LHCN-M2 (cell line): ENCODE measurements around the gene P2RX4. TPM values are rescaled to one million over a fixed set of nuclear protein-coding genes. Genes with fewer than 3 reads are reported as not detected.
"Not testable (repeated sequence)": the region's sequence is repeated elsewhere in the genome, so short reads cannot be mapped to it uniquely, and the experiment has no call there.

Source experiments
- DNase-seq: peaks from one replicate; pipeline ENCODE4 v3.0.0-alpha.2; 2012; ENCODE audit warnings: low read depth
- total RNA-seq: library from RNA; depleted of rRNA; stranded (reverse); fragments of >200 nt; gene quantifications from 2 replicates; pipeline ENCODE4 v1.2.3, GENCODE V29; 2014

P2RX4 gene
- total RNA-seq, 1 experiment from 2014 or later: 14.0 TPM

DNA sequence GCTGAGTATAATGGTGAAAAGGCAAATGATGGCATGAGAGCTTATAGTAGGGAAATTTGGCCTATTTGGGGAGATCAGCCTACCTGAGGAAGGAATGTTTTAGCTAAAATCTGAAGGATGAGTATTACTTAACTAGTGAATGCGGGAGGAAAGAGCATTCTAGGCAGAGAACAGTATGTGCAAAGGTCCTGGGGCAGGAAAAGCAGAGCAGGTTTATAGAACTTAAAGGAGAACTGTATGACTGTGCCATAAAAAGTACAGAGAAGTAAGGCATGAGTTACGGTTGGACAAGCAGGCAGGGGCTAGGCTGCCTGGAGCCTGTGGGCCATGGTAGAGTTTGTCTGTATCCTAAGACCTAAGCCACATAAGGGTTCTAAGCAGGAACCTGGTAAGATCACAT, 21.7 kb upstream of the P2RX4 start:
- no peak for DNase-seq

DNA sequence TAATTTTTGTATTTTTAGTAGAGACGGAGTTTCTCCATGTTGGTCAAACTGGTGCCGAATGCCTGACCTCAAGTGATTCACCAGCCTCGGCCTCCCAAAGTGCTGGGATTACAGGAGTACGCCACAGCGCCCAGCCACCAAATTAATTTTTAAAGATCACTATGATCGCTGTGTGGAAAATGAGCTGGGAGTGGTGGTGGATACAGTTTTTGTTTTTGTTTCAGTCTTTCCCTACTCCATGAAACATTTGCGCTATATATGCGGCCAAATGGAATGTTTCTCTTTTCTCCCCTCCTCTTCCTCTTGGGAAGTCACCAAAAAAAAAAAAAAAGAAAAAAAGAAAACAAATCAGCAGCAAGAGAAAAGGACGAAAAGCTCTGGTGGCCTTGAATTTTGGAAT, 20.8 kb upstream of the P2RX4 start:
- no peak for DNase-seq

DNA sequence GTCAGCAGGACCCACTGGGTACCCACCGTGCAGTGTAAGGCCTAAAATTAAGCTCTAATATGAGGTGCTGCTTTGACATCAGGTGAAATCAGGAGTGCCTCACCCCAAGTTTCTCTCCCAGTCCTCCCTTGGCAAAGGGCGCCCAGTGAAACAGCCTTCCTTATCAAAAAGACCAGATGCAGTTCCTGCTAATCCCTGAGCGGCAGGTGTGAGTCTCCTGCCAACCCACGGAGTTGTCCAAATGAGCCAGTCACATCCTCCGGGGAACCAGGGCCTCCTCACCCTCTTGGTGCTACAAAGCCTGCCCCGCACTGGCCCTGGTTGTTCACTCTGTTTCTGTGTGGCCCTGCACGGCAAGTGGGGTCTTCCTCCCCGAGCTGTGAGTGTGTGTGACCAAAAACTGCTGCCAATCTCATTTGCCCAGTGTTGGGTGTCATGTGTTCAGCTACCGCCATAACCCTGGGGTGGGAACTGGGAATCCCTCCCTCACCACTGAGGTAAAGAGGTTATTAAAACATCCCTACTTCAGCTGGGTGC, 20.2 kb upstream of the P2RX4 start:
- DNase-seq: no peak

DNA sequence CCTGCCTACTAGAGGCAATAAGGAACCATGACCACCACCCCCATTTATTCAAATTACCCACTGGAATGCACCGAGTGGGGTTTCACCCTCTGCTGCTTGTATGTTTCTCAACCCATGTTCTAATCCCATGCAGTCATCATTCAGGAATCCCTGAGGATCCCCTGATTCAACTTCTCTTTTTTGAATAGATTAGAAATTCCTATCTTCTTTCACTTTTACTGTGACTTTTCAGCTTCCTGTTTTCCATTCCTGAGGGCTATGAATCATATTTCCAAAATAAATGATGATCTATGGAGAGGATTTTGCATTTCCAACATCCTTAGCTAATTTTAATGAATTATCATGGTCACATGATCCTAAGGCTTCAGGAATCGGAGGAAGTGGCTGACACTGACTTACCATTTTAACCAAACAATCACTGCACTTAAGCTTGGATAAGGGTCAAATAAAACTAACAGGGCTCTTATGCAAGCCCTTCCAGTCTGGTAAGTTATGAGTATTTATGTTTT, 19.4 kb upstream of the P2RX4 start:
- peak; percentile 95 for DNase-seq

DNA sequence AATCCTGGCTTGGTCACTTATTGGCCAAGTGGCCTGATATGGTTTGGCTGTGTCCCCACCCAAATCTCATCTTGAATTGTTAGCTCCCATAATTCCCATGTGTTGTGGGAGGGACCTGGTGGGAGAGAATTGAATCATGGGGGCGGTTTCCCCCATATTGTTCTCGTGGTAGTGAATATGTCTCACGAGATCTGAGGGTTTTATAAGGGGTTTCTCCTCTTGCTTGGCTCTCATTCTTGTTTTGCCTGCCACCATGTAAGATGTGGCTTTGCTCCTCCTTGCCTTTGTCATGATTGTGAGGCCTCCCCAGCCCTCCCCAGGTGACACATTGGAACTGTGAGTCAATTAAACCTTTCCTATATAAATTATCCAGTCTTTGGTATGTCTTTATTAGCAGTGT, 18.8 kb upstream of the P2RX4 start:
- no peak for DNase-seq

DNA sequence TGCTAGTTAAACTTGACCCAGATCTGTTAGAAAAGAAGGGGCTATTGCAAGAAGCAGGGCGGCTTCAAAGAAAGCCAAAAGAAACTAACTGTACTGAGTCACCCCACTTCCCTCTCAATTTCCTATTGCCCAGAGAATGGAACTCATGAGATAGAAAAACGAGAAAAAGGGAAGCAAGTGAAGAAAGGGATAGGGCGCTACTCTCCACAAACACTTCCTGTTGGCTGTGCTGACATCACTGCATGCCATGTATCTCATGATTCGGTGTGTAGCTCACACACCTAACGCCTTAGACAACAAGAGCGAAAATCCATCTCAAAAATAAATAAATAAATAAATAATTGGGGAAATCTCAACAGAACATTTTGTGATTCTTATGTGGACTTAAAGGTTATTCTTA, 13.0 kb upstream of the P2RX4 start:
- no peak for DNase-seq

DNA sequence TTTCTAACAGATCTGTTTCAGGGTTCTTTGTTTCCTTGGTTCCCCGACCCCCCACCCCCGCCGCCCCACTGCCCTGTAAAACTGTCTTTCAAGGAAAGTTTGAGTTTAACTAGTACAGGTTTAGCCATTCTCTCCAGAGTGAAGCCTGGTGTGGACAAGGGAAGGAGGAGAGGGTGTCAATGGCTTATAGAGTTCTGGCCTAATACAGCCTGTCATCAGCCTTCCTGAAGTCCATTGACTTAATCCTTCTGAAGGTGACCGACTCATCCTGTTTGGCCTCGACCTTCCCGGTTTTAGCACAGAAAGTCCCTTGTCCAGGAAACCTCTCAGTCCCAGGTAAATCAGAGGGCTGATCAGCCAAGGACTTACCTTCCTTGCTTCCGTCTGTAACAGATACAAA, 11.0 kb upstream of the P2RX4 start:
- DNase-seq: no peak

DNA sequence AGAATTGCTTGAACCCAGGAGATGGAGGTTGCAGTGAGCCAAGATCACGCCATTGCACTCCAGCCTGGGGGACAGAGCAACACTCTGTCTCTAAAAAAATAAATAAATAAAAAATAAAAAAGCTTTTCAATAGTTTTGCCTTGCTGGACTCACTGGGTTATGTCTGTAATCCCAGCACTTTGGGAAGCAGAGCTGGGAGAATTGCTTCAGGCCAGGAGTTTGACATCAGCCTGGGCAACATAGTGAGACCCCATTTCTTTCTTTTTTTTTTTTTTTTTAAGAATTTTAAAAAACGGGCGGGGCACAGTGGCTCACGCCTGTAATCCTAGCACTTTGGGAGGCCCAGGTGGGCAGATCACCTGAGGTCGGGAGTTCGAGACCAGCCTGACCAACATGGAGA, 8.8 kb upstream of the P2RX4 start:
- DNase-seq: not testable (repeated sequence)

DNA sequence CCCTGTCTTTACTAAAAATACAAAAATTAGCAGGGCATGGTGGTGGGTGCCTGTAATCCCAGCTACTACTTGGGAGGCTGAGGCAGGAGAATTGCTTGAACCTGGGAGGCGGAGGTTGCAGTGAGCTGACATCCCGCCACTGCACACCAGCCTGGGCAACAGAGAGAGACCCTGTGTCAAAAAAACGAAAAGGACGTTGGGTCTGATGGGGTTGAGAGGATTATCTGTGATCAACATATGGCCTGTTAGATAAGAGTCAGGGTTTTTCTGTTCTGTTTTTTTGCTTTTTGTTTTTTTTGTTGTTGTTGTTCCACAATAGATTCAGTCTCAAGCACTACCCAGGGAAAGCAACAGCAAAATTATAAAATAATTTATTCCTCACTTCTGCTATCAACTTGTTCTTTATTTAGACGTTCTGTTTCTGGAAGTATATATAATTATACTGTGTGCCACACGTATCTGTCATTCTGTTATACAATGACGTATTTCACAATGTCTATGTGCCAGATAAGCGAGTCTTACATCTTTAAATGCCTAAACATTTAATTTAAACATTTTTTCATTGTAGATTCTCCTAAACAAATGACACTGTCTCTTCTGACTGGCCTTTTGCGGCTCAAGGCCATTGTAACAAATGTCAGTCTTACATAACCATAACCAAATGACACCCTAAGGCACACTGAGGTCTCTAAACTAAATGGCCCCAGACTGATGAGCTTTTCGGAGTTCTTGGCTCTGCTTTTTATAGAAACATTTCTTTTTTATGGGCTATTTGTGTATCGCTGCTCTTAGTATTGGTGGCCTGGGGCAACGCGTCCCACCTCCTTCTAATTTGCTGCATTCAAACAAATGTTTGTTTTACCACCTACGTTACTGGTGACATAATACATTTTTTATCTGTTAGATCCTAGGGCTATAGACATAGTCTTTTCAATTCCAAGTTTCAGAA, 7.2 kb upstream of the P2RX4 start:
- DNase-seq: no peak

DNA sequence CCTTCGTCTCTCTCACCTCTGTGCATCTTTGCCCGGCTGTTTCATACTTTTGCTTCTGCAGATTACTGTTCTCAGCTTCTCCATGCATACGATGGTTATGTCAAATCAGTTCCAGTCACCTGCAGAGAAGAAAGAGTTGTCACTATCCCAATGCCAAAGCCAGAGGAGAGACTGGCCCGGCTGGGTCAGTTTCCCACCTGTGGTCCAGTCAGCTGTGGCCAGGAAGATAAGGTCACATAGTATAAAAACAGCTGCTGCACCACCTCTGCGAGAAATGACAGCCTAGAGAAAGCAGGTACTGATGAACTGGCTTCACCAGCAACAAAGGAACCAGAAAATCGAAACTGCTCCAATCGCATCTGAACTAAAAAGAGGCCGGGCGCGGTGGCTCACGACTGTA, 6.4 kb upstream of the P2RX4 start:
- DNase-seq: no peak

DNA sequence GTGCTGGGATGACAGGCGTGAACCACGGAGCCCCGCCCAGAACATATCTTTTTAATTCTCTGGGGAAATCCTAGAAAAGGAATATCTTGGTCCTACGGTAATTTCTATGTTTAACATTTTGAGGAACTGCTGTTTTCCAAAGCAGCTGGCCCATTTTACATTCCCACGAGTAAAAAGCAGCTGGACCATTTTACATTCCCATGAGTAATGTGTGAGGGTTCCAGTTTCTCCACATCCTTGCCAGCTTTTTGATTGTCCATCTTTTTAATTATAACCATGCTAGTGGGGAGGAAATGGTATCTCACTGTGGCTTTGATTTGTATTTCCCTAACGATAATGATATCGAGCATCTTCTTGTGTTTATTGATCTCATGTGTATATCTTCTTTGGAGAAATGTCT, 4.4 kb upstream of the P2RX4 start:
- no peak for DNase-seq

DNA sequence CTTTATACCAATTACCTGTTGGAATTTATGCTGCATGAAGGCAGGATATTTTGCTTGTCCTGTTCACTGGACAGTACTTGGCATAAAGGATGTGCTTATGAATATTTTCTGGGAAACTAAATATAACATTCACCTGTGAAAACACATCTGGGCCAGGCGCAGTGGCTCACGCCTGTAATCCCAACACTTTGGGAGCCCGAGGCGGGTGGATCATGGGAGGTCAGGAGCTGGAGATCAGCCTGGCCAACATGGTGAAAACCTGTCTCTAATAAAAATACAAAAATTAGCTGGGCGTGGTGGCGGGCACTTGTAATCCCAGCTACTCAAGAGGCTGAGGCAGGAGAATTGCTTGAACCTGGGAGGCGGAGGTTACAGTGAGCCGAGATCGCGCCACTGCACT, 1.4 kb upstream of the P2RX4 start:
- not testable (repeated sequence) for DNase-seq

DNA sequence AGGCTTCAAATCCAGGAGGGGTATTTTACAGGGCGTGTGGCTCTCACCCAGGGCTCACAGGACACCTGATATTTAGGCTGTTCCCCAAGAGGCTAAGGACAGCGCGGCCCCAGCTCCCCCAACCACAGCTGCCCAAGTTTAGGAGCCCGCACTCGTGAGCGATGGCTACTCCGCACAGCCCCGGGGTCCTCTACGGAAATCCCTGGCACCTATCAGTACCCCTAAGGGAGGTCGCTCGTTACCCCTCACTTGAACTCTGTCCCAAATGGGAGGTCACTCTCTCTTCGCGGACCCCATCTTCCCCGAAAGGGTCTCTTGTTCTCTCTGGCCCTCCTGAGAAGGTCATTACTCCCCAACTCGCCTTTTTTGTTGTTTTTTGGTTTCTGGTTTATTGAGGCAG, 708 bp upstream of the P2RX4 start:
- no peak for DNase-seq

DNA sequence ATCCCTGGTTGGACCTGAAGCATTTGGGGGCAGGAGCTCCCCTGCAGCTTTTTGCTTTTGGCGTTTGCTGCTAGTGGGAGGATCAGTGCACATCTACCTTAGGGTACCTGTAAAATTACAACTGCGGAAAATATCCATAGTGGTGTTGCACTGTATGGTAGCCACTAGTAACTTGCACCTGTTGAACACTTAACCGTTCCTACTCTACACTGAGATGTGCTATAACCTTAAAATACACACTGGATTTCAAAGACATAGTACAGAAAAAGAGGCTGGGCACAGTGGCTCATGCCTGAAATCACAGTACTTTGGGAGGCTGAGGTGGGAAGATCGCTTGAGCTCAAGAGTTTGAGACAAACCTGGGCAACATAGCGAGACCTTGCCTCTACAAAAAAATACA, 2.9 kb downstream of the P2RX4 start:
- no peak for DNase-seq

DNA sequence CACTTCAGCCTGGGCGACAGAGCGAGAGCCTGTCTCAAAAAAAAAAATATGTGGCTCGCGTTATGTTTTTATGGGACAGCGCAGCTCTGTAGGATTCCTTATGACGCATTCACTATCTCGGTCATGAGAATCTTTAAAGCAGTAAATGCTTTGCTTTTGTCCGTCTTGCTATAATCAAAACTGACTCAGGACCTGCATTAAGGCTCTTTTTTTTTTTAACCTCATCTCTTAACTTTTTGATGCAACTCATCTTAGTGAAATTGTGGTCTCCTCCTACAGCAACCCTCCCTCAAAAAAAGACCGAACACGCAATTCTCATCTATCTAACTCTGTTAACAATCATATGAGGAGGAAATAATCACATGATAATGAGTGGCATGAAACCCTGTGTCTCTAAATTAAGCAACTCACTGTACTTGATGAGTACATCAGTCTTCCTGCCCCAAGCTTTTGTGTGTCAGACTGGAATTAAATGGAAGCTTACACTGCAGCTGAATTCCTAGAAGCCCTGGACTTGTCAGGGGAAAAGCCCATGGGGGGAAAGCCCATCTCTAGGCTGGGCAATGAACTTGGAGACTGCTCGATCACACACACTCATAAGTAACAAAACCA, 4.3 kb downstream of the P2RX4 start:
- DNase-seq: peak; percentile 42

DNA sequence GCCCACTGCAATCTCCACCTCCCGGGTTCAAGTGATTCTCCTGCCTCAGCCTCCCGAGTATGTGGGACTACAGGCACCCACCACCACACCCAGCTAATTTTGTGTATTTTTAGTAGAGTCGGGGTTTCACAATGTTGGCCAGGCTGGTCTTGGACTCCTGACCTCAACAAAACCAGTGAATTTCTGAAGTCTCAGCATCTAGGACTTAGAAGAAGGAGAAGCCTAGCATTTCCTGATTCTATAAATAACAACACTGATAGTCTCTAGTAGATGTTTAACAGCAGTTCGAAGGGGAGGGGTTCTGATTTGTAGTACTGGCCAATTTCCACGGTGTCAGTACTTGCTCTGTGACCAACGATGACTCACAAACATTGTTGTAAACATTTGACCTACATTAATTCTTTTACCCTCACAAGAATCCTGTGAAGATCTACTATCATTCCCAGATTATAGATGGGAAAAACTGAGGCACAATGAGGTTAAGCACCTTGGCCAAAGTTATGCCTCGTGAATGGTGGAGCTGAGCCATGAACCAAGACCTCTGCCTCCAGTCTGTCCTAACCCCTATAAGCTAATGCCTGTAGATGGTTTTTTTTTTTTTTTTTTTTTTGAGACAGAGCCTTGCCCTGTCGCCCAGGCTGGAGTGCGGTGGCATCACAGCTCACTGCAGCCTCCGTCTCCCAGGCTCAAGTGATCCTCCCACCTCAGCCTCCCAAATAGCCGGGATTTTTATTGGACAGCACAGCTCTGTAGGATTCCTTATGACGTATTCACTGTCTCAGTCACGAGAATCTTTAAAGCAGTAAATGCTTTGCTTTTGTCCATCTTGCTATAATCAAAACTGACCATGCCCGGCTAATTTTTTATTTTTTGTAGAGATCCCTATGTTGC, 5.2 kb downstream of the P2RX4 start:
- peak; percentile 90 for DNase-seq

DNA sequence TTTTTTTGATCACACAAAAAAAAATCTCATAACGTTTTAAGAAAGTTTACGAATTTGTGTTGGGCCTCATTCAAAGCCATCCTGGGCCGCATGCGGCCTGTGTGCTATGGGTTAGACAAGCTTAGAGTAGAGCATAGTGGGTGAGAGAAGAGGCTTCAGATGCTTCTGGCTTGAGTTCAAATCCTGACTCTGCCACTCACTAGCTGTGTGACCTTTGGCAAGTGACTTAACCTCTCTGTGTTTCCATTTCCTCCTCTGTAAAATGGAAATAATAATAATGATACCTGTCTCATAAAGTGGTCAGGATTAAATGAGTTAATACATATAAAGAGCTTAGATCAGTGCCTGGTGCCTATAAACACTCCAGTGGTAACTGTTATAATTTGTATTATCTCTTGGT, 6.2 kb downstream of the P2RX4 start:
- no peak for DNase-seq

DNA sequence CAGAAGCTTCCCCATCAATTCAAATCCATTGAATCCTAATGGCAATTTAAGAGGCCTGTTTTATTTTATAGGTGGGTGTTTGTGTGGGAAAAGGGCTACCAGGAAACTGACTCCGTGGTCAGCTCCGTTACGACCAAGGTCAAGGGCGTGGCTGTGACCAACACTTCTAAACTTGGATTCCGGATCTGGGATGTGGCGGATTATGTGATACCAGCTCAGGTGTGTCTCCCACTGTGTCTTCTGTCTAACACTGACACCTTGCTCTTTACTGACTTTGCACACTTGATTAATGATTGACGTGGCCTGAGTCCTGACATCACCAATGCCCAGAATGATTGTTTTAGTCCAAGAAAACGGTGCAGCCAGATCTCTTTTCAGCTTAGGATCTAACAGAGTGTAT, 7.1 kb downstream of the P2RX4 start:
- DNase-seq: no peak

DNA sequence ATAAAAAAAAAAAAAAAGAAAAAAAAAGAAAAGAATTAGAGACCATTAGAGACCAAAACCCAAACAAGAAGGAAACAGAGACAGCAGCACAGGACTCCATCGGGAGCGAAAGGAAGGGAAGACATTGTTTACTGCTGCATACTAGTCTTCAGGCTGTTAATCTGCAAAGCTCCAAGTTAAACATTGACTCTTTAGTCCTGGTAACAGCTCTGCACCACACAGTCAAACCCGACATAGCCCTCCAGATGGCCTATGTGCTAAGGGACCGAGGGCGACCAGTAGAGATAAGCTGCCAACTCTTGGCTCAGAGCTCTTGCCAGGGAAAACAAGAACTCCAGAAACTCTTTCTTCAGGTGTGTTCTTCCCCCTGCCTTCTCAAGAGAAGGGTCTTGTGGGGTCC, 7.8 kb downstream of the P2RX4 start:
- no peak for DNase-seq

DNA sequence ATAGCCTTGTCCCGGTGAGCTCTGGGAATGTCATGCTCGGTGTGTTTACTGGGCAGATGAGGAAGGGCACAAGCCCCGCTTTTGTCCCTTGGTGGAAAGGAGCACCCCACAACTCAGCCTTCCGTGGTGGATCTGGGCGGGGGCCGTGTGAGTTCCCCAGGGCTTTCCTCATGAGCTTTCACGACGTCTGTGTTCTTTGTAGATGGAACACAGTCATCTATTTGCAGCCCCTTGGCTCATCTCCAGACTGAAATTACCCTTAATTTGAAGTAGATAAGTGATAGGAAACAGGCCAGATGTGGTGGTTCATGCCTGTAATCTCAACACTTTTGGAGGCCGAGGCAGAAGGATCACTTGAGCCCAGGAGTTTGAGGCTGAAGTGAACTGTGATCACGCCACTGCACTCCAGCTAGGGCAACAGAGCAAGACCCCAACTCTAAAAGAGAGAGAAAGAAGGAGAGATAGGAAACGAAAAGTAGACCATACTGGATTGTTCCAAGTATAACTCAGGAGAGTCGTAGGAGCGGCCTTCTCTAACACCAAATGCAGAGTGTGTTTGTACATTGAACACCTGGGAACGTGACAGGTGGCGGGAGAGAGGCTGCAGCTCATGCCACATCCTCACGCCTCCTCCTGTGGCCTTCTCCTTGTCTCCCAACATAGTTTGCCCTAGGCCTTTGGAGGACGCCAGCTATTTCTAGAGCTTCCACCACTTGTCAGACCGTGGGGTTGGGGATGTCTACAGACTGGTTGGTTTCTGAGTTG, 8.8 kb downstream of the P2RX4 start:
- DNase-seq: no peak
